HL-60/S4 treated with phorbol 12-myristate 13-acetate at 8.2 ng/mL for 4 days and 3 days (cell line): ENCODE measurements around the gene ZXDC.

Source experiments
- in situ Hi-C: fragments of 300-500 bp; cut with MboI; formaldehyde crosslinking; loops from 2 replicates; pipeline ENCODE4 v1.15.0; 2022; ENCODE audit warnings: low sequenced_read_pairs

The ZXDC gene, protein sequence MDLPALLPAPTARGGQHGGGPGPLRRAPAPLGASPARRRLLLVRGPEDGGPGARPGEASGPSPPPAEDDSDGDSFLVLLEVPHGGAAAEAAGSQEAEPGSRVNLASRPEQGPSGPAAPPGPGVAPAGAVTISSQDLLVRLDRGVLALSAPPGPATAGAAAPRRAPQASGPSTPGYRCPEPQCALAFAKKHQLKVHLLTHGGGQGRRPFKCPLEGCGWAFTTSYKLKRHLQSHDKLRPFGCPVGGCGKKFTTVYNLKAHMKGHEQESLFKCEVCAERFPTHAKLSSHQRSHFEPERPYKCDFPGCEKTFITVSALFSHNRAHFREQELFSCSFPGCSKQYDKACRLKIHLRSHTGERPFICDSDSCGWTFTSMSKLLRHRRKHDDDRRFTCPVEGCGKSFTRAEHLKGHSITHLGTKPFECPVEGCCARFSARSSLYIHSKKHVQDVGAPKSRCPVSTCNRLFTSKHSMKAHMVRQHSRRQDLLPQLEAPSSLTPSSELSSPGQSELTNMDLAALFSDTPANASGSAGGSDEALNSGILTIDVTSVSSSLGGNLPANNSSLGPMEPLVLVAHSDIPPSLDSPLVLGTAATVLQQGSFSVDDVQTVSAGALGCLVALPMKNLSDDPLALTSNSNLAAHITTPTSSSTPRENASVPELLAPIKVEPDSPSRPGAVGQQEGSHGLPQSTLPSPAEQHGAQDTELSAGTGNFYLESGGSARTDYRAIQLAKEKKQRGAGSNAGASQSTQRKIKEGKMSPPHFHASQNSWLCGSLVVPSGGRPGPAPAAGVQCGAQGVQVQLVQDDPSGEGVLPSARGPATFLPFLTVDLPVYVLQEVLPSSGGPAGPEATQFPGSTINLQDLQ

DNA sequence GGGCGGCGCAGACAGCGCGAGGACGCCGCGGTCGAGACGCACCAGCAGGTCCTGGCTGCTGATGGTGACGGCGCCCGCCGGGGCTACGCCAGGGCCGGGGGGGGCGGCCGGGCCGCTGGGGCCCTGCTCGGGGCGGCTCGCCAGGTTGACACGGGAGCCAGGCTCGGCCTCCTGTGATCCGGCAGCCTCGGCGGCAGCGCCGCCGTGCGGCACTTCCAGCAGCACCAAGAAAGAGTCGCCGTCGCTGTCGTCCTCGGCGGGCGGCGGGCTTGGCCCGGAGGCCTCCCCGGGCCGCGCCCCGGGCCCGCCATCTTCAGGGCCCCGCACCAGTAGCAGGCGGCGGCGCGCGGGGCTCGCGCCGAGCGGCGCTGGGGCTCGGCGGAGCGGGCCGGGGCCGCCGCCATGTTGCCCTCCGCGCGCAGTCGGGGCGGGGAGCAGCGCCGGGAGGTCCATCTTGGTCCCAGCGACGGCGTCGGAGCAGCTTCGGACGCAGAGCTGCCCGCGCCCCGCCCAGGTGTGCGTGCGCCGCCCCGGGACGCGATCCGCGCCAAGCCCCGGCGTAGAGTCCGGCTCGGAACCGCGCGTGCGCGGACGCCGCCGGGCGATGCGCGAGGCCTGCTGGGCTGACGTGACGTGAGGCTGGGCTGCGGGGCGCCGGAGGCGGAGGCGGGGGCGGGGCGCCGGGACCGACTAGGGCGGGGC, at the start of gene ZXDC:
ZXDC (minus strand) TSS at position 479 of the 702 bp plus-strand sequence; CDS start at position 453, 26 bp downstream.
- in situ Hi-C loops, result no loop called here

DNA sequence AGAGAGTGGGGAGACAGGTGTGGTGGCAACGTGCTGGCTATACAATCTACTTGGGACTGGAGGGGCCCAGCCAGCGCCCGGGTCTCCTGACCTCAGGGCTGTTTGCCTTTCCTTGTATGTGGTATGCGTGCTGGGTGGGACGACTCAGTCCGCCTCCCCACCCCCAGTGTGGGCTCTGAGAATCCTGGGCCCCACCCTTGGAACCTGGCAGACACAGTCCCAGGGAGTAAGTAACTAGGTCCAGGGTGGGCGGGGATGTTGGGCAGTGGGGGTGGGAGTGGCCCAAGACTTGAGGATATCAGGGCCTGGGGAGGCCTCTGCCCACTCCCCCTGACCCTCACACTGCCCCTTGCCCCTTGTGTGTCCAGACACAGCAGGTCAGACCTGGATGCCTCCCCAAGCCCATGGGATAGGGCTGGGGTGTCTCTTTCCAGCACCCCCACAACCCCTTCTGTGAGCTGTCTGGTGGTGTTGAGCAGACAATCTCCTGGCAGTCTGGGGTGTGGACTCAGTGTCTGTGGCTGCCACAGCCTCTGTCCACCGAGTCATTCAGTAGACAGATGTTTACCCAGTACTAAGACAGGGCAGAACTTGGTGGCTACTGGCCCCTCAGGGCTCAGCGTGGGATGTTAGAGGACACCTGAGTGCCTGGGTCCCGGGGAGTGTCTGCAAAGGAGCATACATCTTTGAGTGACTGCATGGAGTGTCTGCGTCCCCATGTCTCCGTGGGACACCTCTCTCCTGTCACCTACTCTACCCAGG, 49.6 kb upstream of the ZXDC start:
- in situ Hi-C loops, result no loop called here

DNA sequence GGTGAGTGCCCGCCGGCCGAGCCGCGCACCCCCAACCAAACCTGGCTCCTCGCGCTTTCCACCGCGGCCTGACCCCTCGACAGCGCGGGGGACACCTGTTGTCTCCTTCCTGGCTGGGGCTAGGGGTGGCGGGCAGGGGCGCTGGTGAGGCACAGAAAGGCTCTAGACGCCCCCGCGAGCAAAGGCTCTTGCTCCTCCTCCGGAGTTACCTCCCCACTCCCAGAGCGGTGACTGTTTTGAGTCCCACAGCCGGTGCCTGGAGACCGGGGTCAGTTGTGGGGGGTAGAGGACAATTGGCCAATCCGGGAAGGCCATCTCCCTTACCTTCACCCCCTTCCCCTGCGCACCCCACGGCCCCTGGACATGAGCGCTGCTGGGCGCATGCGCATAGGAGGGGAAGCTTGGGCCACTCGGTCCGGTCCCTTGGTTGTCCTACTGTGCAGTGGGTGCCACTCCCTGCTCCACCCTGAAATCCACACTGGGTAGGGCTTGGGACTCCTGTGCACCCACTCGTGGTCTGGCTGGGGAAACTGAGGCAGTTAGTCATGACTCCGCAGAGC, 48.8 kb upstream of the ZXDC start:
- in situ Hi-C loops, result no loop called here

DNA sequence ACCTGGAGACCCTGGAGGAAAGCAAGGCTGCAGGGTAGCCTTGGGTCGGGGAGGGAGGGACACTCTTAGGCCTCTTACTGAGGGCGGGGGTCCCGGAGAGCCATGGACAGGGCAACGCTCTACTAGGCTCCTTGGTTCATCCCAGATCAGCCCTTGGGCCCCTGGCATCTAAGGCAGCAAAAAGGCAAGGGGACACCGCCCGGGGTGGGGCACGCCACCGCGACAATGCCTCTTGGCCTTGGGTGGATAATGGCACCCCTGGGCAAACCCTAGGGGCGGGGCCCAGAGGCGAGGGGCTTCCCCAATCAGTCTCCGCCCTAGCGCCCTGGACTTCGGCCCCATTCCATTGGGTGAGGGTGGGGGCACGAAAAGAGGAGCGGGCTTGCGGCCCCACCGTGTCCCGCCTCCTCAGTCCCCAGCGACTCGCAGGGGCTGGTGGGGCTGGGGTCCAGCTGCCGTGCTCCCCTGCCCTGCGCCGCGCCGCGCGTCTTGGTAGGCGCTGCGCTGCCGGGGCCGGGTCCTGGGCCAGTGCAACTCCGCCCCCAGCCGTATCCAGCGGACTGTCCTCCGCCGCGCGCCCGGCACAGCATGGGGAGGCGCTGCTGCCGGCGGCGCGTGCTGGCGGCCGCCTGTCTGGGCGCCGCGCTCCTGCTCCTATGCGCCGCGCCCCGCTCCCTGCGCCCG, 48.2 kb upstream of the ZXDC start, which contains the start of gene CHST13:
CHST13 (plus strand) TSS at position 411 of the 684 bp plus-strand sequence; CDS start at position 589, 178 bp downstream.
- in situ Hi-C loops, result no loop called here

DNA sequence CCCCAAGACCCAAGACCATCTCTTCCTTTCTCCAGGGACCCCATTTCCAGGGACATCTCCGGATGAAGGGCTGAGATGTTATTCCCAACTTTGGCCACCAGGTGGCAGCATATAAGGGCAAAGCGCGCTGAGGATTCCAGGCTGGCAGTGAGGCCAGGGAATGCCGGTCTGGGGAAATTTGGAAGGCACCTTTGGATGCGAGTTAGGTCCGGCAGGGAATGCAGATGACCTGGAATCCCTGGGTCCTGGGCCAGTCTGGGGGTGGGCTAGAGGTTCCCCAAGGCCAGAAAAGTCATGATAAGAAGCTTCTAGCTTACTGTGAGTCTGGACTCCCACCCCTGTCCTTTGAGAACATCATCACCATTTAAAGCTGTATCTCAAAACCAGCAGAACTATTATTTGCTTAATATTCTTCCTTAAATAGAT, 46.7 kb upstream of the ZXDC start:
- in situ Hi-C loops, result no loop called here

DNA sequence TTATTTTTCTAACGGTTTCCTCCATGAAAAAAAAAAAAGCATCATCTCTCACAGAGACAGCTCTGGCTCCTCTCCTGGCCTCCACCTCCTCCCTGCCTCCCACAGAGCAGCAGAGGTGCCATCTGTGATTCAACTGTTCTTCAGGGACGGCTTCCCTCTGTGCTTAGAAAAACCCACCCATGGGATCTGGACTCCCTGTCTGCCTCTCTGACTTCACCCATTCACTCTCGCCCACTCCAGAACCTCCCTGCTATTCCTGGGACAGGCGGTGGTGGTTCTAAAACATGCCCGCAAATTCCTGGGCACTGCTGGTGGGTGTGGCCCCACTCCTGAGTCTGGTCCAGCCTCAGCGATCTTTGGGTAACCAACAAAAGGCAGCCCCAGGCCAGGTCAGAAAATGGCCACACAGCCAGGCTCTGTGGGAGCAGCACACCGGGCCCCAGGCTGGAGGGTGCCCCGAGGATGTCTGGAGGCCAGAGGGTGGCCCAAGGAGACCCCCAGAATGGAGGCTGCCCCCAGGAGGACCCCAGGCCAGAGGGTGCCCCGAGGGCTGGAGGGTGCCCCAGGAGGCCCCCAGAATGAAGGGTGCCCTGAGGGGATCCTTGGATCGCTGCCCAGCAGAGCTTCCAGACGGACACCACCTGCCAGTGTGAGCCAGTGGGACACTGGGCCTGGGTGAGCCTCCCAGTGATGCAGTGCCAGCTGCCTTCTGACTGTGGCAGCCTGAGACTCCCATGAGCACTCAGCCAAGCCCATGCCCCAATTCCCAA, 45.6 kb upstream of the ZXDC start:
- in situ Hi-C loops, result no loop called here

DNA sequence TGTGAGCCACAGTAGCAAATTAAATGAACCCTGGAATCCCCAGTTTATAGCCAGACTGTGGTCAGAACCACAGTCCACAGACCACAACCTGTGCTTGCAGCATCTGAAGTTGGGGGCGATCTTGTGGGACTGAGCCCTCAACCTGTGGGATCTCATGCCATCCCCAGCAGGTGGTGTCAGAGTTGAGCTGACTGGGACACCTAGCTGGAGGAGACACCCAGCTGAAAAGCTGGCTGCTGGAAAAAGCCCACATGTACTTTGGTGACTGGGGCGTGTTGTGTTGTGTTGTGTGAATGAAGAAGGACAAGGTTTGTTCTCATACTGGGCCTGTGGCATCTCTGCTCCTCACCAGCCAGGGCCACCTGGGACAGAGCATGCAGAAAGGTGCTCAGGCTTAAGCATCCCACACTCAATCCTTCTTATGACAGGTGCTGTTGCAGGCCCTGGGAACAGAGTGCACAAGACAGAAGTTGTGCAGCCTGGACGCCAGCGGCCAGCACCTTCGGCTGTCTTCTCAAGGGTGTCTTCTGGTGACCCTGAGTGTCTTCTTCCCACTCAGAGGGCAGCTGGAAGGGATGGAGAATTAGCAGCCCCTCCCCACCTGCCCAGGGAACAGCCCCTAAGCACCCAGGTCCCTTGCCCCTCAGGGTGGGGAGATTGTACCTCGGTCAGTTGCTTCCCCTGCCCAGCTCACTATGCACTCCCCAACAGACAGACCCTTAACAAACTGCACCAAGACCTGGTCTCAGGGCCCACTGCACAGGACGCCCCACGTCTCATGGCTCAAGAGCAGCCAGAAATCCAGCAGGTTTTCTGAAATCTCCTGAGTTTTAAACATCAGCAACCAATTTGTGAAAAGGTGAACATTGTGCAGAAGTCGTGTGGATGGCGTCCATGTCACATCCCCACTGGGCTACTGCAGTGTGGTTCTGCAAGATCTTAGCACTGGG, 44.1 kb upstream of the ZXDC start:
- in situ Hi-C loops, result no loop called here

DNA sequence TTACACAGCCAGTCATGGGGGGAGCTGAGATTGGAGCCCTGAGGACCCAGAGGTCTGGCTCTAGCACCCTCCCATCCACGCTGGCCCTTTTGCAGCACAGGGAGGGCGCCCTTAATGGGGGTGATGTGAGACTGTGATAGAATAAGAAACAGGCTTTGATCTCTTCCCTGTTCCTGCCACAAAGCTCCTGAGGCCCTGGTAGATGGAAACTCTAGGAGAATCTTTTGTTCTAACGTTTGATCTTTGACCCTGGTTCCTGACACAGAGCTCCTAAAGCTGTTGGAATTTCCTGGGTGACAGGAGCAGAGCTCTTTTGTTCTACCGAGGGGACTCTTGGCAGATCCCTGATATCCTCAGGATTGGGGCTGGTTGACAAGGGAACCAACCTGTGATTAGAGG, 43.1 kb upstream of the ZXDC start:
- in situ Hi-C loops, result no loop called here

DNA sequence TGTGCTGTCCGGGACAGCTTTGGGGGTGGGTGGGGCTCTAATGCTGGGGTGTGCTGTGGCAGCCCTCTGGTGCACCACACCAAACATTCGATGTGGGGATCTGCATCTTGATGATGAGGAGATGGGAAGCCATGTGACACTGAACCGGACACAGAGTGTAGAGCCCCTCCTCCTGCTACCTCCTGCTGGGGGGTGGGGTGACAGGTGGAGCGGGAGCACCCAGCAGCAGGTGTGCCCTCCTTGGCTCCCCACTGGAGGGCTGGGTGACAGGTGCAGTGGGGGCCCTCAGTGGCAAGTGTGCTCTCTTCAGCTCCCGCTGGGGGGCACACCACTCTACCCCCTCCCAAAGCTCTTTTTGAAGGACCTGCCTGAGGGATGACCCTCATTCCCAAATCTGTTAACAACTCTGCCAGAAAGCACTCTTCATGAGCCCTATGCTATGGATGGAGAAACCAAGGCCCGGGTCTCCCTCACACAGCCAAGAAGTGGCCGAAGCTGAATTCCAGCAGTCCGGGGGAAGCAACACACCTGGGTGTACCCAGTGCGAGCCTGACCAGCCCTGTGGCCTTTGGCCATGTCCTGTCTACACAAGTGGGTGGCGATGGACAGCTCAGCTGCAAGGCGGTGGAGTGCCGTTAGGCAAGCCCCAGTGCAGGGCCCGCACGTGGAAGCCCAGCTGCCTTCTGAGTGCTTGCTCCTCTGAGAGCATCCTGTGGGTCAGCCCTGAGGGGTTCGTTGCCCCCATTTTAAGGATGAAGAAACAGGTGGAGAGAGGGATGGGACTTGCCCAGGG, 42.5 kb upstream of the ZXDC start:
- in situ Hi-C loops, result no loop called here

DNA sequence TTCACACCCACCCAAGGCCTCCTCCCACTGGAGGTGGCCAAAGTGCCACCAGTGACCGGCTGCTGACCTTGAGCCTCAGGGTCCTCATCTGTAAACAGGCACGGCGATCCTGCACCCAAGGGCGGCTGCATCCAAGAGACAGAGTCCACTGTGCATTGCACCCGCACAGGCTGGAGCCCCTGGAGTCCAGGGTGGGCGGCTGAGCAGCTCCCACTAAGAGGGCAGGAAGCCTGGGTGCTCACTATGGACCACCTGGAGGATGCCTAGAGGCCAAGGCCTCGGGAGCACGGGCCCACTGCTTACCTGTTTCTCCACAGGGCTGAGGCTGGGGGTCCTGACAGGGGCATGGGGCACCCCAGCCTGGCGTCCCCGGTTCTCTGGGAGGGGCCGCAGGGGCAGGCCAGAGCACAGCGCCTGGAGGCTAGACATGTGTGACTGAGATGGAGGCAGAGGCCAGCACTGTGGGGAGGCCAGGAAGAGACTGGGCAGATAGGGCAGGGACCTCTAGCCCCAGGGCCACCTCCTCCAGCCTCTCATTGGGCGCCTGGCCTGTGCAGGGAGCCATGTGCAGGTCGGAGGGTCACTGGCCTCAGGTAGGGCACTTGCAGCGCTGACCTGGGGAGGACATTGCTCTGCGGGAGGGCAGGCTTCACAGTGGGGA, 41.7 kb upstream of the ZXDC start, which contains the start of gene UROC1:
UROC1 (minus strand) TSS at position 483 of the 661 bp plus-strand sequence; CDS start at position 429, 54 bp downstream.
- in situ Hi-C loops, result no loop called here

DNA sequence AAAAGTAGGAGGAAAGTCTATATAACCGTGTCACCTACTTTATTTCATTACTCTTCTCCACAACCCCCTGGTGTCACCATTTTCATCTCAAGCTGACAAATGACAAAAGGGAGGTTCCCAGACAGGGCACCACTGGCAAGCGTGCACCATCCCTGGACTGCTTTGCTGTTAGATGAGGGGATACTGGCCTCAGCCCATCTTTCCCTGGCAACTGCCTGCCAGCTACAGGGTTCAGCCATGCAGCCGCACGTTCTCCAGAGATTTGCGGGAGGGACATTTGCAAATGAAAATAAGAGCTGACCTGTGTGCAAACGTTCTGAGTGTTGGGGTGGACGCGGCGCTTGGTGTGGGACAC, 41.2 kb upstream of the ZXDC start:
- in situ Hi-C loops, result no loop called here

DNA sequence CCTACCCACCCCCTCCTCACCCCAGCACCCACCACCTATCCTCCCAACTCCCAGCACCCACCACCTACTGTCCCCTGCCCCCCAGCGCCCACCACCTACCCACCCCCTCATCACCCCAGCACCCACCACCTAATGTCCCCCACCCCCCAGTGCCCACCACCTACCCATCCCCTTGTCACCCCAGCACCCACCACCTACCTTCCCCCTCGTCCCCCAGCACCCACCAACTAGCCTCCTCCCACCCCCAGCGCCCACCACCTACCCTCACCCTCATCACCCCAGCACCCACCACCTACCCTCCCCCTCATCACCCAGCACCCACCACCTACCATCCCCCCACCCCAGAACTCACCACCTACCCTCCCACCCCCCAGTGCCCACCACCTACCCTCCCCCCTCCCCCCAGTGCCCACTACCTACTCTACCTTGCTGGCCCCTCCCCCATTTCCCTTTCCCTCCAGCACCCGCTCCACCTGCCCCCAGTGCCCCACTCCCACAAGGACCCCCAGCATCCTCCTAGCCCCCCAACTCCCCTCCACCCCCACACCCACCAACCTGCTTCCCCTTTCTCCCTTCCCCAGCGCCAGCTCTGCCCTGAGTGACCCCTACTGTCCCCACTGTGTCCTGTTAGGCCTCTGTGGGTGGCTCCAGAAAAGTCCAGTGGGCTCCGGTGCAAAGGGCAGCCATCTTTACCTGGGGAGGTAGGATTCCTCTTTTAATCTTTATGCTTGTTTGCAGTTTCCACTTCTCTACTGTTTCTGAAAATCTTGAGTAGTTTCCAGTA, 40.7 kb upstream of the ZXDC start:
- in situ Hi-C loops, result no loop called here

DNA sequence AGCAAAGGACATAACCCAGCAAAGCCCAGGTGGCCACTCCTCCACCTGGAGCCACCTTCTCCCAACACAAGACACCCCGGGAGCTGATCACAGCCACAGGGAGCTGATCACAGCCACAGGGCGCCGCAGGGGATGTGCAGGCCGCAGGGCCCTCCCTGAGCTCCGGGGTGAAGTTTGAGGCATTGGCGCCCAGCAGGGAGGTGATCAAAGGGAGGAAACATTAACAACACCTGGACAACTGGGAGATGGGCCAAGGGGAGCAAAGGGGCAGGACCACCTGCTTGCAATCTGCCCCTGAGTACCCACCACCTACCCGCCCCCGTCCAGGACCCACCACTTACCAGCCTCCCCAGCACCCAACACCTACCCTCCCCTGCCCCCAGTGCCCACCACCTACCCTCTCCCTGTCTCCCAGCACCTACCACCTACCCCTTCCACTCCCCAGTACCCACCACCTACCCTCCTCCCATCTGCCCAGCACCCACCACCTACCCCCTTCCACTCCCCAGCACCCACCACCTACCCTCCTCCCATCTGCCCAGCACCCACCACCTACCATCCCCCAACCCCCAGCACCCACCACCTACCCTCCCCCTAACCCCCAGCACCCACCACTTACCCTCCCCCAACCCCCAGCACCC, 39.5 kb upstream of the ZXDC start:
- in situ Hi-C loops, result no loop called here

DNA sequence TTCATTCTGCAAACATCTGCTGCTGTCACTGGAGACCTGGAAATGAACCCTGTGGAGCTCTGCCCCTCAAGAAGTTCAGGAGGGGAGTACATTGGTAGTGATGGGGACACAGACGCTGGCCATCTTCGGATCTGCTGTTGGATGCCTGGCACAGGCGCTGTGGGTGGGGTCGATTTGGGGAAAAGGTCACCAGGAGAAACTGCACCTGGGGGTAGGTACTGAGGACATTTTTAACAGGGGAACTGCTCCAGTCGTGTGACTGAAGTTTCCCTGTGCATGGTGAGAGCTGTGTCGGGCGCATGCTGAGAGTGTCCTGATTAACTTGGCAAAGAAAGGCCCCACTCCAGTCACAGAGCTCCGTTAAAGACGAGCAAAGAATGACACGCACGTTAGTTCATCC, 38.5 kb upstream of the ZXDC start:
- in situ Hi-C loops, result no loop called here
